GM21717 (cell line): ENCODE data around the gene SHC4.
"Not testable (repeated sequence)": the region's sequence is repeated elsewhere in the genome, so short reads cannot be mapped to it uniquely, and the experiment has no call there.

Source experiments
- ATAC-seq: cut with Tn5 transposase; IDR thresholded peaks from one replicate; pipeline ENCODE4 v1.9.1; 2021; ENCODE audit warnings: mild to moderate bottlenecking, moderate library complexity; ENCODE audit not compliant: unreplicated experiment

The SHC4 gene

GRCh38 chr15:48802257-48802656 lies 161.5 kb downstream of the SHC4 start:
- ATAC-seq = no peak

GRCh38 chr15:48800811-48801455 lies 162.8 kb downstream of the SHC4 start:
- ATAC-seq = no peak

GRCh38 chr15:48800245-48800644 lies 163.5 kb downstream of the SHC4 start:
- no peak for ATAC-seq

GRCh38 chr15:48798319-48798718 lies 165.4 kb downstream of the SHC4 start:
- no peak for ATAC-seq

GRCh38 chr15:48796930-48797329 lies 166.8 kb downstream of the SHC4 start:
- ATAC-seq = no peak

GRCh38 chr15:48796521-48796920 lies 167.2 kb downstream of the SHC4 start:
- ATAC-seq = no peak

GRCh38 chr15:48795901-48796300 lies 167.8 kb downstream of the SHC4 start:
- ATAC-seq = no peak

GRCh38 chr15:48794697-48795134 lies 169.0 kb downstream of the SHC4 start:
- peak; percentile 94 for ATAC-seq

- no peak for ATAC-seq
These were observed 171.3 kb downstream of the SHC4 start for GRCh38 chr15:48792408-48792807.

GRCh38 chr15:48790466-48791115 lies 173.1 kb downstream of the SHC4 start:
- not testable (repeated sequence) for ATAC-seq

GRCh38 chr15:48785712-48786111 lies 178.0 kb downstream of the SHC4 start:
- no peak for ATAC-seq

GRCh38 chr15:48785195-48785594 lies 178.5 kb downstream of the SHC4 start:
- ATAC-seq = no peak

GRCh38 chr15:48784756-48785155 lies 179.0 kb downstream of the SHC4 start:
- ATAC-seq = no peak

- no peak for ATAC-seq
These were observed 180.8 kb downstream of the SHC4 start for GRCh38 chr15:48782911-48783310.

GRCh38 chr15:48781481-48782081 lies 182.1 kb downstream of the SHC4 start:
- ATAC-seq = no peak

GRCh38 chr15:48781017-48781416 lies 182.7 kb downstream of the SHC4 start:
- ATAC-seq = no peak

- no peak for ATAC-seq
These were observed 185.4 kb downstream of the SHC4 start for GRCh38 chr15:48778331-48778730.

GRCh38 chr15:48777645-48778330 lies 185.9 kb downstream of the SHC4 start:
- no peak for ATAC-seq

- ATAC-seq = no peak
These were observed 188.2 kb downstream of the SHC4 start for GRCh38 chr15:48775546-48775945.

GRCh38 chr15:48774484-48774883 lies 189.2 kb downstream of the SHC4 start:
- no peak for ATAC-seq
